ENCODE results near the gene SGTA. TPM values are rescaled to one million over a fixed set of nuclear protein-coding genes. Genes with fewer than 3 reads are reported as not detected.

Gene SGTA
- total and polyA plus RNA-seq, 2 of the 4 experiments (the other 2 are of a cell fraction): 17.4 to 72.9 TPM

DNA sequence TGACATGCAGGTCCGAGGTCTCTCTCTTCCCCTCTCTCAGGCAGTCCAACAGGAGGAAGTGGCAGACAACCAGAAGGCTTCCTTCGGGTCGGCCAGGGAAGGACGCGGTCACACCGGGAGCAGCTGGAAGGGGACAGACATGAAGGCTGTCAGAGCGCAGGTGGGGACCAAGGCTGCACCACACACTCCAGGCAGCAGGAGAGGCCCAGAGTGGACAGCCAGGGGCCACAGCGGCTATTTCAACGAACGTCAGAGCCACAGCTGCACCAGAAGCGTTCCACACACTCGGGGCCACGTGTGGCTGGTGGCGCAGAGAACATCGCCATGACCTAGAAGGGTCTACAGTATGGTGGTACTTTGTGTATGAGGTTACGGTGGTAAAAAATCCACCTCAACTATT is 27.3 kb downstream of the SGTA start:
- no peaks in the 10 kb centered on the region for H3K9me3 ChIP-seq (ENCODE audit: control insufficient read depth, insufficient read depth, low read length)
- H2AK5ac ChIP-seq (ENCODE audit: low read depth, low read length): no peak overlapping the region
- ChIA-PET POLR2A (ENCODE audit: unreplicated experiment) (no interaction called here), CTCF (no interaction called here)
- H2AFZ ChIP-seq (replicated peaks; ENCODE audit: low read length, poor library complexity): no peak overlapping the region
- H2BK120ac ChIP-seq (ENCODE audit: low read depth, low read length): no peak overlapping the region
- no peak overlapping the region for H3K9ac ChIP-seq (ENCODE audit: low read depth, low read length)
- H2BK20ac ChIP-seq (ENCODE audit: low read depth, low read length): no peak overlapping the region
- dilution Hi-C loops (cut with HindIII; ENCODE audit: low sequenced_read_pairs, unreplicated experiment): no loop called here
- TF ChIP-seq, protein P1, sequence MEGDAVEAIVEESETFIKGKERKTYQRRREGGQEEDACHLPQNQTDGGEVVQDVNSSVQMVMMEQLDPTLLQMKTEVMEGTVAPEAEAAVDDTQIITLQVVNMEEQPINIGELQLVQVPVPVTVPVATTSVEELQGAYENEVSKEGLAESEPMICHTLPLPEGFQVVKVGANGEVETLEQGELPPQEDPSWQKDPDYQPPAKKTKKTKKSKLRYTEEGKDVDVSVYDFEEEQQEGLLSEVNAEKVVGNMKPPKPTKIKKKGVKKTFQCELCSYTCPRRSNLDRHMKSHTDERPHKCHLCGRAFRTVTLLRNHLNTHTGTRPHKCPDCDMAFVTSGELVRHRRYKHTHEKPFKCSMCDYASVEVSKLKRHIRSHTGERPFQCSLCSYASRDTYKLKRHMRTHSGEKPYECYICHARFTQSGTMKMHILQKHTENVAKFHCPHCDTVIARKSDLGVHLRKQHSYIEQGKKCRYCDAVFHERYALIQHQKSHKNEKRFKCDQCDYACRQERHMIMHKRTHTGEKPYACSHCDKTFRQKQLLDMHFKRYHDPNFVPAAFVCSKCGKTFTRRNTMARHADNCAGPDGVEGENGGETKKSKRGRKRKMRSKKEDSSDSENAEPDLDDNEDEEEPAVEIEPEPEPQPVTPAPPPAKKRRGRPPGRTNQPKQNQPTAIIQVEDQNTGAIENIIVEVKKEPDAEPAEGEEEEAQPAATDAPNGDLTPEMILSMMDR (conservative IDR thresholded peaks at IDR 0.05; ENCODE audit: low read depth, low read length): no peak
- TF ChIP-seq SMC3 (IDR thresholded peaks at IDR 0.05; ENCODE audit: low read depth, low read length) (no peak), NFE2L2 (IDR thresholded peaks at IDR 0.05; ENCODE audit: low read depth, low read length) (no peak)
- BruUV-seq (replicated peaks): no TSS peak
- no peak overlapping the region for H2AK9ac ChIP-seq (replicated peaks; ENCODE audit: low read depth, low read length, poor library complexity)
- in situ Hi-C loops (cut with MboI; ENCODE audit: low sequenced_read_pairs): no loop called here
- no peak overlapping the region for H3K14ac ChIP-seq (replicated peaks; ENCODE audit: low read depth, low read length)
- no peaks in the 10 kb centered on the region for H3K27me3 ChIP-seq (ENCODE audit: control insufficient read depth, insufficient read depth, low read length)
- H3K4me3 ChIP-seq (ENCODE audit: insufficient read depth, low read depth, low read length): no peak overlapping the region
- H4K20me1 ChIP-seq (ENCODE audit: insufficient read depth, low read length): no peaks in the 10 kb centered on the region; the same call in 1 of the 2 replicates
- no peak overlapping the region for H3K4ac ChIP-seq (ENCODE audit: low read depth, low read length)
- H4K5ac ChIP-seq (ENCODE audit: low read depth, low read length): no peak overlapping the region
- no peak for ATAC-seq (ENCODE audit: low read depth)
- peaks cover 53% of the 10 kb centered on the region for H3K36me3 ChIP-seq (ENCODE audit: control insufficient read depth, insufficient read depth, low read length)
- H3K4me1 ChIP-seq (ENCODE audit: control insufficient read depth, insufficient read depth, low read length): no peaks in the 10 kb centered on the region
- no peak overlapping the region for H3K56ac ChIP-seq (ENCODE audit: extremely low read depth, insufficient read depth, low read length)
- H3K79me1 ChIP-seq (ENCODE audit: low read depth in 1 of 2, low read length in 2 of 2): peaks cover 0 to 13% of the 10 kb centered on the region in 2 experiments; a peak in 3 of 4 replicates
- DNase-seq: no peak
- no peak overlapping the region for H2BK15ac ChIP-seq (ENCODE audit: low read depth, low read length)
- intact Hi-C loops (cut with micrococcal nuclease): no loop called here
- no peak overlapping the region for H3K18ac ChIP-seq (ENCODE audit: low read depth, low read length)
- H3K9me1 ChIP-seq (ENCODE audit: insufficient read depth, low read length): no peaks in the 10 kb centered on the region; the same call in 1 of the 2 replicates
- no peak overlapping the region for H3K23ac ChIP-seq (ENCODE audit: low read depth, low read length)
- 97% methylated on average over 6 of the region's 16 CpGs; no CpG with 5 or more reads in 1 of the 2 experiments for WGBS, 2 experiments (ENCODE audit: extremely low coverage in 2 of 2, insufficient read length in 1 of 2)
- no peak overlapping the region for H2BK5ac ChIP-seq (ENCODE audit: low read depth, low read length, poor library complexity, severe bottlenecking)
- H3K4me2 ChIP-seq (ENCODE audit: low read depth, low read length): no peak overlapping the region
- H4K8ac ChIP-seq (ENCODE audit: low read depth in 2 of 2, low read length in 2 of 2): no peak overlapping the region
- no peak overlapping the region for H4K91ac ChIP-seq (ENCODE audit: insufficient read depth, low read depth, low read length)
- no peak overlapping the region for H3K27ac ChIP-seq (ENCODE audit: insufficient read depth, low read length)

Data from IMR-90 (cell line).